Endodermal cell (in vitro differentiated cells): ENCODE measurements around the gene SKOR1. TPM values are rescaled to one million over a fixed set of nuclear protein-coding genes. Genes with fewer than 3 reads are reported as not detected.

Experiments used
- DNase-seq: peaks from one replicate; pipeline ENCODE4 v3.0.0-alpha.2; 2017
- H3K27ac ChIP-seq: 2 replicates; pipeline ENCODE4 v1.5.1; 2013; ENCODE audit warnings: mild to moderate bottlenecking, low read depth, low read length, moderate library complexity
- H3K27me3 ChIP-seq: 2 replicates; pipeline ENCODE4 v1.6.1; 2013; ENCODE audit warnings: mild to moderate bottlenecking, low read length, moderate library complexity; ENCODE audit not compliant: insufficient read depth, control insufficient read depth, poor library complexity, severe bottlenecking
- H3K36me3 ChIP-seq: 2 replicates; pipeline ENCODE4 v1.7.0; 2013; ENCODE audit warnings: mild to moderate bottlenecking, low read length, moderate library complexity; ENCODE audit not compliant: control insufficient read depth, insufficient read depth
- H3K4me1 ChIP-seq: one replicate; pipeline ENCODE4 v1.7.0; 2013; ENCODE audit warnings: low read length; ENCODE audit not compliant: control insufficient read depth, insufficient read depth
- H3K4me3 ChIP-seq: 2 replicates; pipeline ENCODE4 v1.5.1; 2013; ENCODE audit warnings: mild to moderate bottlenecking, low read length, moderate library complexity
- H3K9ac ChIP-seq: 2 replicates; pipeline ENCODE4 v1.6.1; 2013; ENCODE audit warnings: mild to moderate bottlenecking, low read length, moderate library complexity; ENCODE audit not compliant: poor library complexity, severe bottlenecking; ENCODE audit errors: extremely low read depth
- H3K9me3 ChIP-seq: 2 replicates; pipeline ENCODE4 v1.6.1; 2013; ENCODE audit warnings: mild to moderate bottlenecking, low read length, moderate library complexity; ENCODE audit not compliant: control insufficient read depth
- H3K27ac Mint-ChIP-seq: 2 replicates; pipeline ENCODE4 v1.8.0; 2020; ENCODE audit warnings: mixed read lengths
- H3K27me3 Mint-ChIP-seq: 2 replicates; pipeline ENCODE4 v1.8.0; 2021; ENCODE audit warnings: mild to moderate bottlenecking, mixed read lengths; ENCODE audit not compliant: insufficient read depth
- H3K36me3 Mint-ChIP-seq: 2 replicates; pipeline ENCODE4 v1.8.0; 2020; ENCODE audit warnings: low read depth, mixed read lengths
- H3K4me1 Mint-ChIP-seq: 2 replicates; pipeline ENCODE4 v1.8.0; 2020; ENCODE audit warnings: mixed read lengths
- H3K4me3 Mint-ChIP-seq: 2 replicates; pipeline ENCODE4 v1.8.0; 2020; ENCODE audit warnings: mild to moderate bottlenecking, moderate library complexity, mixed read lengths
- H3K9me3 Mint-ChIP-seq: 2 replicates; pipeline ENCODE4 v1.8.0; 2020; ENCODE audit warnings: mild to moderate bottlenecking, mixed read lengths
- WGBS, 2 experiments: methylation state at CpG; one replicate each; pipeline versions ENCODE4 v1.1.5 to v1.1.7; 2013; ENCODE audit warnings: missing lambda C conversion rate in 2 of 2, mixed read lengths in 1 of 2; ENCODE audit not compliant: insufficient coverage in 1 of 2, insufficient read length in 1 of 2; 5-methylcytosine and 5-hydroxymethylcytosine counted together
- total RNA-seq, 2 donors: library from RNA; stranded (reverse); fragmentation: NEBNext Ultra II Directional in 1 of 2; extraction: Animal tissue kit (Norgen Biotek cat#: 25700) in 1 of 2; gene quantifications; 2 replicates in 1 of 2; 3 replicates in 1 of 2; pipeline ENCODE4 v1.2.1, GENCODE V29; 2021
- TF ChIP-seq, protein P1 (sequence below): fragments of 200-600 bp; sonication (generic); conservative IDR thresholded peaks from 2 replicates; pipeline ENCODE4 v1.5.0; 2021; ENCODE audit warnings: antibody characterized with exemption, mild to moderate bottlenecking

SKOR1 gene
- total RNA-seq, 2 donors from 2014 or later: 0.37 to 0.51 TPM

DNA sequence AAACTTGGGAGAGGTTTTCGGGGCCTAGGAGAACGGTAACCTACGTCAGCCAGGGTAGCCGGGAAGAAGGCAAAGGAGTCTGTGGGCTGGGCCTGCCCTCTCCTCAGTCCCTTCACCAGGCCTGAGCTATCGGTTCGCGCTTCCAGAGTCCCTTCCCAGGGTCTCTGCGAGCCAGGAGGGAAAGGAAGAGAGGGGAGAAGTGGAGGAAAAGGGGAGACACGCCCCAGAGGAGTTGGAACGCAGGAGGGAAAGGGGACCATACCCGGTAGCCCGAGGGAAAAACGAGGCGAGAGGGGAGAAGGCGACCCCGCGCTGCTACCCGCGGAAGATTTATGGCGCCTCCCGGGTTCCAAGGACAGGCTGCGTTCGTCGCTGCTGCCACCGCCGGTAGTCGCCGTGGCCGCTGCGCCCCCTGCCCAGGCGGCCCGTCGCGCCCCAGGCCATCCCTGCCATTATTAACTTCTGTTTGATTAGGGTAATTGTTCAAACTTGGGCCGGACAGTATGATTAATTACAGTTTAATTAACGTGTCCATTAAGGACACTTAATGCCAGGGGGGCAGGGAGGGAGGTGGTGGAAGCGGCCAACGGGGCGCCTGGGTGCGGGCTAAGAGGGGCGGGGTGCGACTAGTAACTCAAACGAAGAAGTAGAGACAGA lies 3.4 kb upstream of the SKOR1 start:
- no peaks in the 10 kb centered on the region for H3K36me3 Mint-ChIP-seq
- H3K4me1 Mint-ChIP-seq: peaks cover 18% of the 10 kb centered on the region
- no peak overlapping the region for H3K4me3 ChIP-seq
- H3K9me3 ChIP-seq: no peaks in the 10 kb centered on the region
- TF ChIP-seq, protein P1, sequence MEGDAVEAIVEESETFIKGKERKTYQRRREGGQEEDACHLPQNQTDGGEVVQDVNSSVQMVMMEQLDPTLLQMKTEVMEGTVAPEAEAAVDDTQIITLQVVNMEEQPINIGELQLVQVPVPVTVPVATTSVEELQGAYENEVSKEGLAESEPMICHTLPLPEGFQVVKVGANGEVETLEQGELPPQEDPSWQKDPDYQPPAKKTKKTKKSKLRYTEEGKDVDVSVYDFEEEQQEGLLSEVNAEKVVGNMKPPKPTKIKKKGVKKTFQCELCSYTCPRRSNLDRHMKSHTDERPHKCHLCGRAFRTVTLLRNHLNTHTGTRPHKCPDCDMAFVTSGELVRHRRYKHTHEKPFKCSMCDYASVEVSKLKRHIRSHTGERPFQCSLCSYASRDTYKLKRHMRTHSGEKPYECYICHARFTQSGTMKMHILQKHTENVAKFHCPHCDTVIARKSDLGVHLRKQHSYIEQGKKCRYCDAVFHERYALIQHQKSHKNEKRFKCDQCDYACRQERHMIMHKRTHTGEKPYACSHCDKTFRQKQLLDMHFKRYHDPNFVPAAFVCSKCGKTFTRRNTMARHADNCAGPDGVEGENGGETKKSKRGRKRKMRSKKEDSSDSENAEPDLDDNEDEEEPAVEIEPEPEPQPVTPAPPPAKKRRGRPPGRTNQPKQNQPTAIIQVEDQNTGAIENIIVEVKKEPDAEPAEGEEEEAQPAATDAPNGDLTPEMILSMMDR: no peak
- no peak overlapping the region for H3K27ac ChIP-seq
- 3 to 5% methylated on average over 14 to 43 of the region's 43 CpGs for WGBS, 2 experiments
- no peak overlapping the region for H3K9ac ChIP-seq
- peaks cover 8% of the 10 kb centered on the region for H3K9me3 Mint-ChIP-seq
- H3K36me3 ChIP-seq: no peaks in the 10 kb centered on the region
- peak; percentile 64 for DNase-seq
- peaks cover 95% of the 10 kb centered on the region for H3K27me3 Mint-ChIP-seq
- H3K4me1 ChIP-seq: peaks cover 5% of the 10 kb centered on the region
- H3K27me3 ChIP-seq: peaks cover 99% of the 10 kb centered on the region
- H3K27ac Mint-ChIP-seq: no peak overlapping the region
- peak overlapping the region; percentile 36 for H3K4me3 Mint-ChIP-seq

DNA sequence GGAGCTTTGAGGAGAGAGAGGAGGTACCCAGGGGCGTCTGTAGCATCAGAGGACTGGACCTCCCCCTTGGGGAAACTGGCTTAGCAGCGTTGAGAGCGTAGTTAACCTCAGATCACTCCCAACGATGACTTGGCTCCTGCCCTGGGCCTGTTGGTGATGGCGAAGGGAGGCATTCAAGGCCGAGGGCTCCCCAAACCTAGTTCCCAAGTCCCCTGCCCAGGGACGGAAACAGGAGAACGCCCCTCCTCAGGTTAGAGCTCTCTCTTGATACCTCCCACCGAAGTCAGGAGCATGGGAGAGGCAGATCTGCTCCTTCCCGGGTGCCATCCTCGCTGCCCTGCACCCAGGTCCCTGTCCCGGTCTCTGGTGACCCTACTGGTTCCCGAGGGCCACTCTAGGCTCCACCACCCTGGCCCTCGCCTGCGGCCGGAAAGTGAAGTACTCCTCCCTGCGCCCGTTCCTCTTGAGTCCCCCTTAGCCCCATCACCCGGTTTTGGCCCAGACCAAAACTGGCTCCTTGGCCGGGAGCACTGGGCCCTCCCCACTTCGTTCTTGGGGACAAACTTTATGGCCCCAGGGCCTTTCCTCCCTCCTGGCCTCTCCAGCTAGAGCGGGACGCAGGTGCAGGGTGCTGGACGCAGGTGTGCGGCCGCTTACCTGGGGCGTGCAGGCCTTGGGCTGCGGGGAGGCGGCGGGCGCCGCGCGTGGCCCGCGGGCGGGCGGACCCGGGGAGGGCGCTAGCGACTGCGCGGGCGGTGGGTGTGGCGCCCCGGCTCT lies 2.6 kb upstream of the SKOR1 start:
- TF ChIP-seq, protein P1: no peak
- H3K36me3 Mint-ChIP-seq: no peaks in the 10 kb centered on the region
- 5% methylated on average over 22 to 46 of the region's 46 CpGs for WGBS, 2 experiments
- H3K27ac Mint-ChIP-seq: no peak overlapping the region
- no peak overlapping the region for H3K4me3 ChIP-seq
- no peak overlapping the region for H3K27ac ChIP-seq
- no peaks in the 10 kb centered on the region for H3K36me3 ChIP-seq
- H3K9me3 ChIP-seq: no peaks in the 10 kb centered on the region
- H3K4me3 Mint-ChIP-seq: peak overlapping the region; percentile 15
- H3K4me1 ChIP-seq: peaks cover 5% of the 10 kb centered on the region
- peaks cover 99% of the 10 kb centered on the region for H3K27me3 ChIP-seq
- H3K9me3 Mint-ChIP-seq: peaks cover 5% of the 10 kb centered on the region
- peaks cover 93% of the 10 kb centered on the region for H3K27me3 Mint-ChIP-seq
- no peak overlapping the region for H3K9ac ChIP-seq
- peak; percentile 65 for DNase-seq
- H3K4me1 Mint-ChIP-seq: peaks cover 18% of the 10 kb centered on the region

DNA sequence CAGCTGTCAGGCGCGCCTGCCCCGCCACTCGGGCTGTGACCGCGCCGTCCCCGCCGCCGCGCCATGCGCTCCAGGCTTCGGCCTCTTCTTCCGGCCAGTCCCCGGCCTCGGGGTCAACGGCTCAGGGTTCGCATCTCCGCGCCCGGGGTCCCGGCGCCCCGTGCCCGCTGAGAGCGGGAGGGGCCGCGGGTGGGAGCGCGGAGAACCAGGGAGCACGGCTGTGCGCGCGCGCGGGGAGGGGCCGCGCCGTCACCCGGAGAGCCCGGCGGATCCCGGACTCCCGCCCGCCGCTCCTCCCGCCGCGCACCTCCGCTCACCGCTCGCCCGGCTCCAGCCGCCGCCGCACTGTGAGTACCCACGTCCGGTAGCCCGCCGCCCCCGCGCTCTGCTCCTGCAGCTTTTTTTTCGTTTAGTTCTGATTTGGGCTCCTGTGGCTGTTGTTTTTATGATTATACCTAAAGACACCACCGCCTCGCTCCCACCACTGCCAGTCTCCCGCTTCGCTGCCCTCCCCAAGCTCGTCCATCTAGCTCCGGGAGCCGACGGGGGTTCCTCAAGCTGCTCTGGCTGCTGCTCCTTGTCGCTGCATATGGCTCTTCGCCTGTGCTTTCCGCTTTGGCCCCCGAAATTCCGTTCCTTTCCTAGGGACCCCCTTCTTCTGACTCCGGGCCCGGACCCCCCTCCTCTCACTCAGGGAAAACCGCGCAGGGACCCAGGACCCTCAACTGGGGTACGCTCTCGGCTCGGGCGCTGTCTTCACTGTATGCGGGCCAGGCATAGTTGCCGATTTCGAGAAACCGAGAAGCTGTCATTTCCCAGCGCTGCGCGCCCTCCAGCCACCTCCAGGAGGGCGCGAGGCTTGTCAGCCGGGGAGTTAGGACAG lies 1.8 kb upstream of the SKOR1 start:
- H3K4me3 ChIP-seq: no peak overlapping the region
- no peak overlapping the region for H3K9ac ChIP-seq
- DNase-seq: peak; percentile 65
- WGBS, 2 experiments: 2 to 4% methylated on average over 30 to 90 of the region's 94 CpGs
- peaks cover 99% of the 10 kb centered on the region for H3K27me3 ChIP-seq
- H3K9me3 ChIP-seq: no peaks in the 10 kb centered on the region
- Mint-ChIP-seq H3K9me3 (peaks cover 5% of the 10 kb centered on the region), H3K27me3 (peaks cover 92% of the 10 kb centered on the region), H3K4me1 (peaks cover 20% of the 10 kb centered on the region), H3K4me3 (peak overlapping the region; percentile 53), H3K36me3 (no peaks in the 10 kb centered on the region), H3K27ac (no peak overlapping the region)
- TF ChIP-seq, protein P1: peak; percentile 32
- no peaks in the 10 kb centered on the region for H3K36me3 ChIP-seq
- H3K27ac ChIP-seq: no peak overlapping the region
- H3K4me1 ChIP-seq: peaks cover 8% of the 10 kb centered on the region
